Measurements from ENCODE around the gene KAZN.

DNA sequence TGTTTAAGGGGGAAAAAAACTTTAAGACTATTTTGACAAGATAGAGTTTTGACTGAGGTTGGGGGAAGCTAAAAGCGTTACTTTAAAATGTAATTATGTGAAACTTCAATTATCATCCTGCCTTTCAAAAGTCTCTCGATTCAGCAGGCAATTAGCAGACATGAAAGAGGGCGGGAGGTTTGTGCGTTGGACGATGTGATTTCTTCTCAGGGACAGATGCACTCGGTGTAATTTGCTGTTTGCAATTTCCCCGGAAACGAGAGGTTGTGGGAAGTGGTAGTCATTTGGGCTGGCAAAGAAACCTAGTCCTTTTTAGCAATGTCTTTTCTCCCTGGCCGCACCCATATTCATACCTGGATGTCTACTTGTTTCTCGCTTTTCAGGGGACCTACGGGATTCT is 27.1 kb downstream of the KAZN start:
- TF ChIP-seq RAD21 (IDR thresholded peaks at IDR 0.05; ENCODE audit: low read depth) (no peak), REST (IDR thresholded peaks at IDR 0.05; ENCODE audit: low read depth) (no peak), TEAD4 (IDR thresholded peaks at IDR 0.05) (no peak), CEBPB (IDR thresholded peaks at IDR 0.05) (no peak)
- TF ChIP-seq, protein P1, sequence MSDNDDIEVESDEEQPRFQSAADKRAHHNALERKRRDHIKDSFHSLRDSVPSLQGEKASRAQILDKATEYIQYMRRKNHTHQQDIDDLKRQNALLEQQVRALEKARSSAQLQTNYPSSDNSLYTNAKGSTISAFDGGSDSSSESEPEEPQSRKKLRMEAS (IDR thresholded peaks at IDR 0.05): no peak
